K562 (cell line): ENCODE measurements around the gene AHI1. TPM values are rescaled to one million over a fixed set of nuclear protein-coding genes. Genes with fewer than 3 reads are reported as not detected.

ENCODE experiments used
- ARID1B ChIP-seq: fragments of 450-650 bp; IDR thresholded peaks from 2 replicates; pipeline ENCODE4 v1.6.1; 2016; ENCODE audit warnings: antibody characterized with exemption, mild to moderate bottlenecking, inconsistent platforms
- ATF1 ChIP-seq, 2 experiments: fragments of 450-650 bp in 1 of 2; IDR thresholded peaks; 2 replicates each; pipeline ENCODE4 v1.6.1; 2016; ENCODE audit warnings: missing compliant biosample characterization in 1 of 2, missing genetic modification characterization in 1 of 2
- CCAR2 ChIP-seq: fragments of 200-400 bp; formaldehyde crosslinking; IDR thresholded peaks from 2 replicates; pipeline ENCODE4 v1.6.1; 2017; ENCODE audit warnings: mild to moderate bottlenecking, low read depth, low read length
- L3MBTL2 ChIP-seq: fragments of 450-650 bp; IDR thresholded peaks from 2 replicates; pipeline ENCODE4 v1.6.1; 2016; ENCODE audit warnings: mild to moderate bottlenecking, moderate library complexity
- LCOR ChIP-seq: sonication (generic); formaldehyde crosslinking; IDR thresholded peaks from 2 replicates; pipeline ENCODE4 v1.8.0; 2022; ENCODE audit warnings: mild to moderate bottlenecking, missing genetic modification reagents
- MEF2A ChIP-seq: IDR thresholded peaks from 2 replicates; pipeline ENCODE4 v1.6.1; 2011; ENCODE audit warnings: low read depth, mild to moderate bottlenecking, low read length, moderate library complexity; ENCODE audit not compliant: control insufficient read depth
- NFE2 ChIP-seq: IDR thresholded peaks from 2 replicates; pipeline ENCODE4 v1.6.1; 2014; ENCODE audit warnings: antibody characterized with exemption, low read depth
- SAFB2 ChIP-seq: fragments of 200-400 bp; formaldehyde crosslinking; IDR thresholded peaks from 2 replicates; pipeline ENCODE4 v1.6.1; 2018; ENCODE audit warnings: borderline replicate concordance, low read length, low read depth, moderate library complexity; ENCODE audit not compliant: severe bottlenecking
- TFAM ChIP-seq: fragments of 250-450 bp; sonication (Bioruptor Pico); conservative IDR thresholded peaks from 2 replicates; pipeline ENCODE4 v1.5.0; 2021; ENCODE audit warnings: mild to moderate bottlenecking, moderate library complexity
- TRIM25 ChIP-seq: fragments of 450-650 bp; IDR thresholded peaks from 2 replicates; pipeline ENCODE4 v1.7.0; 2016; ENCODE audit warnings: borderline replicate concordance
- ZNF165 ChIP-seq: fragments of 250-450 bp; sonication (Bioruptor Pico); IDR thresholded peaks from 2 replicates; pipeline ENCODE4 v1.4.0; 2020; ENCODE audit warnings: borderline replicate concordance
- ZNF197 ChIP-seq: fragments of 200-800 bp; sonication (Bioruptor generic); IDR thresholded peaks from 2 replicates; pipeline ENCODE4 v1.6.1; 2016; ENCODE audit warnings: low read depth, missing genetic modification characterization, missing compliant biosample characterization
- ZNF212 ChIP-seq: fragments of 450-650 bp; formaldehyde crosslinking; IDR thresholded peaks from 2 replicates; pipeline ENCODE4 v1.4.0; 2020; ENCODE audit warnings: mild to moderate bottlenecking
- polyA plus RNA-seq, 8 experiments: library from polyadenylated mRNA; depleted of rRNA in 4 of 8; stranded (reverse) in 5 of 8; unstranded in 3 of 8; fragments of >200 nt; fragmentation: Nextera tagmentation in 2 of 8; fragmentation: Illumina TruSeq in 1 of 8; extraction: Ambion mirVana in 2 of 8; extraction: Trizol in 1 of 8; gene quantifications; 2 replicates each; pipeline versions ENCODE4 v1.2.1 to v1.2.3, GENCODE V29; 2011 to 2014; ENCODE audit warnings: inconsistent platforms in 1 of 8, missing spikeins in 1 of 8
- total RNA-seq, 7 experiments: library from RNA; depleted of rRNA in 6 of 7; stranded (reverse); fragments of >200 nt in 6 of 7; fragmentation: Illumina TruSeq in 2 of 7; extraction: Trizol in 2 of 7; gene quantifications; 2 replicates each; pipeline versions ENCODE4 v1.2.1 to v1.2.3, GENCODE V29; 2011 to 2021; ENCODE audit warnings: low replicate concordance in 1 of 7
- TF ChIP-seq, protein P1 (sequence below): fragments of 250-450 bp; sonication (Bioruptor Pico); IDR thresholded peaks from 2 replicates; pipeline ENCODE4 v1.8.0; 2021; ENCODE audit warnings: moderate library complexity, mild to moderate bottlenecking, inconsistent platforms
- TF ChIP-seq, protein P2 (sequence below): fragments of 450-650 bp; IDR thresholded peaks from 2 replicates; pipeline ENCODE4 v1.6.1; 2017; ENCODE audit warnings: antibody characterized with exemption, mild to moderate bottlenecking

Gene AHI1
- total and polyA plus RNA-seq, 9 of the 15 experiments (the other 6 are each of a cell fraction or from before 2014, with no cell fraction given): 24.7 to 54.9 (median 32.2) TPM

DNA sequence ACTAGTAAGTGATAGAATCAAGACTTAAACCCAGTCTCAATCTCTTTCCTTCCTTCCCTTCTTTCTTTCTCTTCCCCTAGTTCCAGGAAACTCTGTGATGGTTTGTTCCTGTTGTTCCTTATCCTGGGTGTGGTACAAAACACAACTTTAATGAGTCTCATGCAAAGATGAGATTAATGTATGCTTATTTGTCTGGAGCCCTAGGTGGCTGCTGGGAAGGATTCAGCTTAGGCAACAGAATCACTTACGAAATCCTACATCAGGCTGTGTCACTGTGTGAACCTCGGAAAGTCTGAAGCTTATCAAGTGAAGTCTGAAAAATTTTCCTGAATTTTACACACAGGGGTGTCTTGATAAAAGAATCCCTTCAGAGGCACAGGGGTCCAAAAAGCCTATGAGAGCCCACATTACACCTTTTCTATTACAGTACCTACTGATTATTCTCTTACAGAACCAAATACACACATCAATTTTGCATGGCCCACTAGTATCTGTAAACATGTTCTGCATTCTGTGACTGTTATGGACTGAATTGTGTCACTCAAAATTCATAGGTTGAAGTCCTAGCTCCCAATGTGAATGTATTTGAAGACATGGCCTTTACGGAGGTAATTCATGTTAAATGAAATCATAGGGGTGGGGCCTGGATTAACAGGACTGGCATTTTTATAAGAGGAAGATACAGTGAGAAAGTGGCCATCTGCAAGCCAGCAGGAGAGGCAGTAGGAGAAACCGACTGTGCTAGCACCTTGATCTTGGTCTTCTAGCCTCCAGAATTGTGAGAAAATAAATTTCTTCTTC is 171.7 kb downstream of the AHI1 start (continued):
- no peak for TF ChIP-seq SAFB2
- no peak for TF ChIP-seq ZNF212 (CRISPR knock-in tag)
- TF ChIP-seq, protein P1, sequence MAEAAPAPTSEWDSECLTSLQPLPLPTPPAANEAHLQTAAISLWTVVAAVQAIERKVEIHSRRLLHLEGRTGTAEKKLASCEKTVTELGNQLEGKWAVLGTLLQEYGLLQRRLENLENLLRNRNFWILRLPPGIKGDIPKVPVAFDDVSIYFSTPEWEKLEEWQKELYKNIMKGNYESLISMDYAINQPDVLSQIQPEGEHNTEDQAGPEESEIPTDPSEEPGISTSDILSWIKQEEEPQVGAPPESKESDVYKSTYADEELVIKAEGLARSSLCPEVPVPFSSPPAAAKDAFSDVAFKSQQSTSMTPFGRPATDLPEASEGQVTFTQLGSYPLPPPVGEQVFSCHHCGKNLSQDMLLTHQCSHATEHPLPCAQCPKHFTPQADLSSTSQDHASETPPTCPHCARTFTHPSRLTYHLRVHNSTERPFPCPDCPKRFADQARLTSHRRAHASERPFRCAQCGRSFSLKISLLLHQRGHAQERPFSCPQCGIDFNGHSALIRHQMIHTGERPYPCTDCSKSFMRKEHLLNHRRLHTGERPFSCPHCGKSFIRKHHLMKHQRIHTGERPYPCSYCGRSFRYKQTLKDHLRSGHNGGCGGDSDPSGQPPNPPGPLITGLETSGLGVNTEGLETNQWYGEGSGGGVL (CRISPR knock-in tag): no peak
- no peak for TF ChIP-seq ZNF165
- TF ChIP-seq CCAR2: no peak
- no peak for TF ChIP-seq TRIM25
- peak; percentile 79 for TF ChIP-seq L3MBTL2
- no peak for TF ChIP-seq MEF2A
- TF ChIP-seq NFE2: peak; percentile 67
- TF ChIP-seq ARID1B: peak; percentile 94
- TF ChIP-seq, protein P2, sequence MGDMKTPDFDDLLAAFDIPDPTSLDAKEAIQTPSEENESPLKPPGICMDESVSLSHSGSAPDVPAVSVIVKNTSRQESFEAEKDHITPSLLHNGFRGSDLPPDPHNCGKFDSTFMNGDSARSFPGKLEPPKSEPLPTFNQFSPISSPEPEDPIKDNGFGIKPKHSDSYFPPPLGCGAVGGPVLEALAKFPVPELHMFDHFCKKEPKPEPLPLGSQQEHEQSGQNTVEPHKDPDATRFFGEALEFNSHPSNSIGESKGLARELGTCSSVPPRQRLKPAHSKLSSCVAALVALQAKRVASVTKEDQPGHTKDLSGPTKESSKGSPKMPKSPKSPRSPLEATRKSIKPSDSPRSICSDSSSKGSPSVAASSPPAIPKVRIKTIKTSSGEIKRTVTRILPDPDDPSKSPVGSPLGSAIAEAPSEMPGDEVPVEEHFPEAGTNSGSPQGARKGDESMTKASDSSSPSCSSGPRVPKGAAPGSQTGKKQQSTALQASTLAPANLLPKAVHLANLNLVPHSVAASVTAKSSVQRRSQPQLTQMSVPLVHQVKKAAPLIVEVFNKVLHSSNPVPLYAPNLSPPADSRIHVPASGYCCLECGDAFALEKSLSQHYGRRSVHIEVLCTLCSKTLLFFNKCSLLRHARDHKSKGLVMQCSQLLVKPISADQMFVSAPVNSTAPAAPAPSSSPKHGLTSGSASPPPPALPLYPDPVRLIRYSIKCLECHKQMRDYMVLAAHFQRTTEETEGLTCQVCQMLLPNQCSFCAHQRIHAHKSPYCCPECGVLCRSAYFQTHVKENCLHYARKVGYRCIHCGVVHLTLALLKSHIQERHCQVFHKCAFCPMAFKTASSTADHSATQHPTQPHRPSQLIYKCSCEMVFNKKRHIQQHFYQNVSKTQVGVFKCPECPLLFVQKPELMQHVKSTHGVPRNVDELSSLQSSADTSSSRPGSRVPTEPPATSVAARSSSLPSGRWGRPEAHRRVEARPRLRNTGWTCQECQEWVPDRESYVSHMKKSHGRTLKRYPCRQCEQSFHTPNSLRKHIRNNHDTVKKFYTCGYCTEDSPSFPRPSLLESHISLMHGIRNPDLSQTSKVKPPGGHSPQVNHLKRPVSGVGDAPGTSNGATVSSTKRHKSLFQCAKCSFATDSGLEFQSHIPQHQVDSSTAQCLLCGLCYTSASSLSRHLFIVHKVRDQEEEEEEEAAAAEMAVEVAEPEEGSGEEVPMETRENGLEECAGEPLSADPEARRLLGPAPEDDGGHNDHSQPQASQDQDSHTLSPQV: peak; percentile 91
- no peak; the same call in 1 of the 2 replicates for TF ChIP-seq ZNF197
- no peak for TF ChIP-seq ATF1 (CRISPR knock-in tag; IDR thresholded peaks at IDR 0.05)
- TF ChIP-seq ATF1 (tag; IDR thresholded peaks at IDR 0.05): no peak
- TF ChIP-seq LCOR: peak; percentile 25; the same call in 1 of the 2 replicates
- TF ChIP-seq TFAM (CRISPR knock-in tag): no peak
